GM03348 (cell line): Measurements from ENCODE around the gene FANCB.

Experiments used
- DNase-seq: peaks from one replicate; pipeline ENCODE4 v3.0.0; 2012; ENCODE audit warnings: low spot score

Gene FANCB

DNA sequence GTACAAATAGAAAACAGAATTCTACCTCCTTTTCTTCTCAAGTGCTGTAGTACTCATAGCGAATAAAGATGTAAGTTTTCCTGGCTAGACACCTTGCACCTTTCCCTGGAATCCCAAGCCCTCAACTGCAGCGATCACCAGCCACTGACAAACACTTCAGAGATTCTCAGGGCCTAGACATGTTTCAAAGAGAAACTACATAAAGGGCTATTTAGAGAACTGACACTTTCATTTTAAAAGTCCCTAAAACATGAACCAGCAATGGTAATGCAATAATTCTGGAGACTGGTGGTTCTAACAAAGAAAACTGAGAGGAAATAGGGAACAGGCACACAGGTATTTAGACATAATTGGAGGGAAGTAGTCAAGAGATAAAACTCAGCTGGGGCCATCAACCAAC is 35.7 kb downstream of the FANCB start:
- DNase-seq = no peak

DNA sequence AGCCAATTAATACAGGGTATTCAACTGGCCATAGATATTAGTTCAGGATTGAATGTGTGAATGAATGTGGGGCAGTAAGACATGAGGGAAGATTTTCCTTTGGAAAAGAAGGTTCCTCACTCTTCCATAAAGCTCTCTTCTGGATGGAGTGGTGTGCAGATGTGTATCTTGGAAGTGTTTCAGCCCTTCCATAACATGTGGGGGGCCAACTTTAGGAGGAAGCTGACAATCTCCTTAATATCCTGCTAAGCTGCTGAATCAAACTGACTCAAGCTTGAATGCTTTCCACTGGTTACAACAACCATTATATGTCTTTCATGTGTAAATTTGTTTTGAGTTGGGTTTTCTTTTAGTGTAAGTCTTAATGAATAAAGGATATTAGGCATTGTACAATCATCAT is 40.3 kb downstream of the FANCB start:
- peak; percentile 4 for DNase-seq

DNA sequence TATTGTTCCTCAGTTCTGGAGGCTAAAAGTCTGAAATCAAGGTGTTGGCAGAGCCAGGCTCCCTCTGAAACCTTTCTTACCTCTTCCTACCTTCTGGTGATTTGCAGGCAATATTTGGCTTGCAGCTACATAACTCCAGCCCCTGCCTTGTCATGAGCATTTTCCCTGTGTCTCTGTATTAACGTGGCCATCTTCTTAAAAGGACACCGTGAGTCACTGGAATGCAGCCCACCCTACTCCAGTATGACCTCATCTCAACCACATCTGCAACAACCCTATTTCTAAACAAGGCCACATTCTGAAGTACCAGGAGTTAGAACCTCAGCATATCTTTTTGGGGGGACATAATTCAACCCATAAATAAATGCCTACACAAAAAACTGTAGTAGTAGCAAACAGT is 40.7 kb downstream of the FANCB start:
- peak; percentile 13 for DNase-seq

DNA sequence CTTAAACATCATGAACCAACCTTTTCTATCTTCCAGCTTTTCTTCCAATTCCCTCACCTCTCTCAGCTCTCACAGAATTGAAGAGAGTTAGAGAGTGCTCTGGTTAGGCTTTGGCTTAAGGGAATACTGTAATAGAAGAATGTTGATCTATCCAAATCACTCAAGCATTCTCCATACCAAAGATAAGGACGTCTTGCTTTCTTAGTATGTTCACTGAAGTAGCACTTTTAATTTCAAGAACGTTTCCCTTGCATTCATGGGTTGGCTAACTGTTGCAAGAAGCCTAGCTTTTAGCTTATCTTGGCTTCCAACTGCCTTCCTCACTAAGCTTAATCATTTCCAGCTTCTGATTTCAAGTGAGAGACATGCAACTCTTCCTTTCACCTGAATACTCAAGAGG is 43.2 kb downstream of the FANCB start:
- no peak for DNase-seq

DNA sequence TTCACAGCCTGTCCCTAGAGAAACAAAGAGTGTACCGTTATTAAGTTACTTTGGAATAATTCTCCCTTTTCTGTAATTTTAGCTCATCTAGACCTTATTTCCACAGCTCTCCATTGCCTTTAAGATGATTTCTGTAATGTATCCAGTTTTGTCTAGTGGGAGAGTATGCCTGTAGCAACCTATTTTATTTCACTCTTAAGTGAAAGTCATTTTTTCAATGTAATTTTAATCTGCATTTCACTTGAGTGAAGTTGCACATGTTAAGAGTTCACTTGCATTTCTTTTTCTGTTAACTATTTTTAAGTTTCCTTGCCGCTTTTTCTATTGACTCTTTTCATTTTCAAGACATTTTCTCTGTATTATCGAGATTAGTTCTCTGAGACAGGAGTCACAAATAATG is 46.5 kb downstream of the FANCB start:
- DNase-seq = no peak

DNA sequence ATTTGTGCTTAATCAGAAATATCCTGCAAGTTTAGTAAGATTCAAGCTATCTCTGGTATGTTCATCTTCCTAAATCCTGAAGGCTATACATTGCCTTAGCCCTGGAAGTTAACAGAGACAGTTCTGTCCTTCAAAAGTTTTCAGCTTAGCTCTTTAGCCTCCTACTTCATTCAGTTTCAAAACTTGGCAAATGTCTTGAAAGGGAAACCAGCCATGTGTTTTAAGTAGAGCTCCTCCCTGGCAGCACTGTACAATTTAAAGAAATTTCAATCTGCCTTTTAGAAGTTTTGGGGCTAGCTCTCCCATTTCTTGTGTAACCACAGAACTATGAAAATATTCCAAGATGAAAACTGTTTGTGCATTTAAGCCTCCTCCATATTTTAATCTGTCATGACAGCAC is 47.0 kb downstream of the FANCB start:
- peak; percentile 5 for DNase-seq

DNA sequence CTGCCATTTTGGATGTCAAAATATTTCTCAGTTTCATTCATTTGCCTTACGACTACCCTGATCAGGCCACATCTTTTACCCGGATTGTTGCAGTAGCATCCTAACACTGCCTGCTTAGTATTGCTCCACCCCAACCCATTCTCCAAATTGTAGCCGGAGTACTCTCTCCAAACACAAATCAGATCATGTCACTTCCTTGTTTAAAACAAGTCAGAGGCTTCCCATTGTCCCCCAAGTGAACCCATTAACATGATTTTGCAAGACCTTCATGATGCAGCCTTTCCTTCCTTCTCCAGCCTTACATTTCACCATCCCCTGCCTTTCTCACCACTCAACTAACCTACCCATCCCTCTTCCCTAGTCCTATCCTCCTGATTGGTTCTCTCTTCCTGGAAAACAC is 53.1 kb downstream of the FANCB start:
- no peak for DNase-seq

DNA sequence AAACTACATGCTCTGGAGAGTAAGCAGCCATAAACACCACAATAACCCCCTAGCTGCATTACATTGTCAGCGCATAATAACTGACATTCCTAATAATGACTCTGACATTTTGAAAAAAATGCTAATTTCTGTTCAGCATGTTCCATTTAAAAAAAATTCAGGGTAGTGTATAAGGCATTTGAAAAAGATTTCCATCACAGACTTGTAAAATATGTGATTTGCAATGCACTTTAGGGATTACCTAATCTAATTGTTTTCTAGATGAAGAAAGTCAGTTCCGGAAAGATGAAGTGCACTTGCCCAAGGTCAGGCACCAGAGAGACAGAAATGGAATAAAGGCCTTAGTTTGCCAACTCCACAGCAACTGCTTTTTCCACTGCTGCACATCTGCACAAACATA is 55.3 kb downstream of the FANCB start:
- DNase-seq = peak; percentile 3

DNA sequence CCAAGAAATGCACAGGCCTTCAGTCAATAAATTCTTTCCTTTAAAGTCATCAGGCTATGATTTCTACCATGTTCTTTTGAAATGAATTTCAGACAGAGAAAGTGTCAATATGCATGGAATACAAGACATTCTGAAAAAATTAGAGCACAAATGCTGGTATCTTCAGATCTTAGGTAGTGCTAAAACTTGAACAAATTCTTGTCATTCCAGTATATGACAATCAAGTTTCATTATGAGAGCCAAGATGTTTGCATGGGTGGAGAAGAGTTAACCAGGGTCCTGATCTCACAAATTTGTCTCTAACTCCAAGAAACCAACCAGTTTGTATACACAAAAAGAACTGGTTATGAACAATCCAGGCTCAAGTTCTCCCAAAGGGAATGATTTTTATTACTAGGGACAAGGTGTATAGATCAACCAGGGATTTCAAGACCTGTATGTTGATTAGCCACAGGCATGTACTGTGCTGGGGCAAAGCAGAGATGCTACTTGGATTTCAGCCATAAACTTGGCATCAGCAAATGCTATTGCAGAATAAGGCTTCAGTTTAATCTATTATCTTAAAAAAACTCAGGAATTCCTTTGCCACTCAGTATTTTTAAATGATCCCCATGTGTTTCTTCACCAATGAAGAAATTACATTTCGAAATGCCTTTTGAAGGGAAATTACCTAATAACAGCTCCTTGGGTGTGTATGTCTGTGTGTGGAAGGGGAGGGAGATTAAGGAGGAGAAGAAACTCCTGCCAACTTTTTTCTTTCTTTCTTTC is 69.7 kb downstream of the FANCB start:
- peak; percentile 24 for DNase-seq

DNA sequence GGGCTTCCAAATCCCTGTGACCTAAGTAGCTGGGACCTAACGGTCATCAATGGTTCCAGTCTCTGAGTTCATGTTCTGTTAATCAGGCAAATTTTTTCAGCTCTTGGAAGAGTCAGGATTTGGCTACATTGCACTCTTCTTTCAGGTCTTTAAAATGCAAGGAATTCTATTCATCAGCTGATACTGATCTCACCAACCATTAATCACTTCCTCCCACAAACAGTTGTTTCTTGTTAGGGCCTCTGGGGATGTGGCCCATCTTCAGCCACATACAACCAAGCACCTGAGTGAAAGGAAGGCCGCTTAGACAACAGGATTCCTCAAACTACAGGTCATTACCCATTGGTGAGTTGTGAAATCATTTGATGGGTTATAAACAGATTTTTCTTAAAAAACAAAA is 71.7 kb downstream of the FANCB start:
- DNase-seq = peak; percentile 9

DNA sequence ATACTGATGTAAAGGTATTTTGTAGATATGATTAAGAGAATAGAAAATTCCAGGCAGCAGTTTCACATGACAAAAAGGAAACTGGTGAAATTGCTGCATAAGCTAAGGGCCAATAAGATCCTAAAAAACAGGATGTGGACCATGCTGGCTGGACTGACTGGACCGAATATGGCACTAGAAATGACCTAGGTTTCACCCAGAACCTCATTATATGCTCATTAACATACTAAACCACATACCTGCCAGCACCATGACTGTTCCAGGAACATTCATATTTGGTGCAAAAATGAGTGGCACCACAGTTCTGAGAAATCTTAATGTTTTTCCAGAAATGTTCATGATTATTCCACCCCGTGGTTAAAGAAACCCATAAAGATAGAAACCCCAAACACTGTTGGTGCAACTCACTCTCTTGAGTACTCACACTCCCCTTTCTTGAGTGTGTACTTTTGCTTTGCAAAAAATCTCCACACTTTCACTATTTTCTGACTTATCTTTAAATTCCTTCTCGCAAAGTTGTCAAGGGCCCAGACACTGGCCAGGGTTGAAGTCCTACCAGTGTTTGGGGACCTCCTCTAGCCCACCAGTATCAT is 74.0 kb downstream of the FANCB start:
- DNase-seq = no peak
